ENCODE measurements around the gene TNPO3. TPM values are rescaled to one million over a fixed set of nuclear protein-coding genes. Genes with fewer than 3 reads are reported as not detected.
"Not testable (repeated sequence)": the region's sequence is repeated elsewhere in the genome, so short reads cannot be mapped to it uniquely, and the experiment has no call there.

The TNPO3 gene
- total RNA-seq, 2 experiments from 2014 or later, result 17.1 to 18.7 TPM

DNA sequence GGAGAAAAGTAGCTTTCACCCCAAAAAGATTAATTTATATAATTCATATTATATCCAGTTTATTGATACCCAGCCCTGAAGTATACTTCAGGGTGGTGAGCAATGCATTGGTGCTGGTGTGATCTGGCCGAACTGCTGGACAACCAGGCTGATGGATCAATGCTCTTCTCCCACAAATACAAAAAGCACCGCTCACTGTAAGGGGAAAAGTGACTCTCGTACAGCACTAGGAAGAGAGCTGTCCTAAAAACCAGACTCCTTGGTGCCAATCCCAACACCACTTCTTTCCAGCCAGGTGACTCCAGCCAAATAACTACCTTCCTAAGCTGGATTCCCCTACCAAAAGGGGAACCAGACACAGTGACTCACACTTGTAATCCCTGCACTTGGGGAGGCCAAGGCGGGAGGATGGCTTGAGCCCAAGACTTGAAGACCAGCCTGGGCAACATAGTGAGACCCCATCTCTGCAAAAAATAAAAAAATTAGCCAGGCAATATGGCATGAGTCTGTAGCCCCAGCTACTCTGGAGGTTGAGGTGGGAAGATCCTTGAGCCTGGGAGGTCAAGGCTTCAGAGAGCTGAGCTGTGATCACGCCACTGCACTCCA lies 13.1 kb upstream of the TNPO3 start:
- Histone ChIP-seq H3K36me3 (ENCODE audit: insufficient read depth, low read length) (no peaks in the 10 kb centered on the region), H3K4me3 (ENCODE audit: low read length) (no peak overlapping the region), H3K9me3 (ENCODE audit: control insufficient read depth in 1 of 2, insufficient read depth in 1 of 2, low read length in 2 of 2) (no peaks in the 10 kb centered on the region), H3K27ac (ENCODE audit: low read depth in 1 of 2, low read length in 2 of 2) (no peak overlapping the region), H3K4me1 (ENCODE audit: insufficient read depth, low read length) (peaks cover 2% of the 10 kb centered on the region), H3K27me3 (ENCODE audit: control insufficient read depth in 1 of 2, insufficient read depth in 2 of 2, low read length in 2 of 2) (peaks cover 0 to 5% of the 10 kb centered on the region in 2 experiments)
- ATAC-seq (ENCODE audit: poor library complexity) (no peak), DNase-seq (no peak)
- POLR2A ChIA-PET, result no interaction called here
- Mint-ChIP-seq H3K4me1 (ENCODE audit: low read depth) (no peaks in the 10 kb centered on the region), H3K27me3 (peaks cover 9% of the 10 kb centered on the region), H3K27ac (no peak overlapping the region), H3K9me3 (no peaks in the 10 kb centered on the region), H3K36me3 (ENCODE audit: low read depth) (no peaks in the 10 kb centered on the region), H3K4me3 (no peak overlapping the region)
- TF ChIP-seq, protein P1, sequence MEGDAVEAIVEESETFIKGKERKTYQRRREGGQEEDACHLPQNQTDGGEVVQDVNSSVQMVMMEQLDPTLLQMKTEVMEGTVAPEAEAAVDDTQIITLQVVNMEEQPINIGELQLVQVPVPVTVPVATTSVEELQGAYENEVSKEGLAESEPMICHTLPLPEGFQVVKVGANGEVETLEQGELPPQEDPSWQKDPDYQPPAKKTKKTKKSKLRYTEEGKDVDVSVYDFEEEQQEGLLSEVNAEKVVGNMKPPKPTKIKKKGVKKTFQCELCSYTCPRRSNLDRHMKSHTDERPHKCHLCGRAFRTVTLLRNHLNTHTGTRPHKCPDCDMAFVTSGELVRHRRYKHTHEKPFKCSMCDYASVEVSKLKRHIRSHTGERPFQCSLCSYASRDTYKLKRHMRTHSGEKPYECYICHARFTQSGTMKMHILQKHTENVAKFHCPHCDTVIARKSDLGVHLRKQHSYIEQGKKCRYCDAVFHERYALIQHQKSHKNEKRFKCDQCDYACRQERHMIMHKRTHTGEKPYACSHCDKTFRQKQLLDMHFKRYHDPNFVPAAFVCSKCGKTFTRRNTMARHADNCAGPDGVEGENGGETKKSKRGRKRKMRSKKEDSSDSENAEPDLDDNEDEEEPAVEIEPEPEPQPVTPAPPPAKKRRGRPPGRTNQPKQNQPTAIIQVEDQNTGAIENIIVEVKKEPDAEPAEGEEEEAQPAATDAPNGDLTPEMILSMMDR (IDR thresholded peaks at IDR 0.05), result no peak
- intact Hi-C loops (cut with DNase I, micrococcal nuclease), result no loop called here
- CTCF ChIA-PET, result no interaction called here

DNA sequence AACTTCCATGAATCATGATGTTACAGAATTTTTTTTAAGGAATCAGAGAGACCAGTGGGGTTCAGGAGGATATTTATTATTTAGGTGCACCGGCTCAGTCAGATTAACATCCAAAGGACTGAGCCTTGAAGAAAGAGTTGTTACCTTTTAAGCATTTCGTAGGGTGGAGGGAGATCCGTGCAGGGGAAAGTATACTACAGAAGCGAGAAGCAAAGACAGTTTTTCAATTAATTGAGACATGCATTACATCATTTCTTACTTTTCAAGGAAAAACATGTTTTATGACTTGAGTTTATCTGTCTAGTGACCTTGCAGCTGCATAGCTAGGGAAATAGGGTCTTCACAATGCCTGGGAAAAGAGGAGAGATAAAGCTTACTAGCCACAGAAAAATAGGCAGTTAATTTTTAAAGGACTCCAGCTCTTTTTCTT lies 12.2 kb upstream of the TNPO3 start:
- H3K4me3 Mint-ChIP-seq; H3K27me3 ChIP-seq (ENCODE audit: control insufficient read depth in 1 of 2, insufficient read depth in 2 of 2, low read length in 2 of 2); H3K9me3 ChIP-seq (ENCODE audit: control insufficient read depth in 1 of 2, insufficient read depth in 1 of 2, low read length in 2 of 2); H3K27ac ChIP-seq (ENCODE audit: low read depth in 1 of 2, low read length in 2 of 2); H3K27me3 Mint-ChIP-seq; H3K4me1 Mint-ChIP-seq (ENCODE audit: low read depth); CTCF ChIA-PET; H3K36me3 Mint-ChIP-seq (ENCODE audit: low read depth); ATAC-seq (ENCODE audit: poor library complexity); H3K27ac Mint-ChIP-seq; H3K4me3 ChIP-seq (ENCODE audit: low read length); POLR2A ChIA-PET; DNase-seq; intact Hi-C loops (cut with DNase I, micrococcal nuclease); H3K4me1 ChIP-seq (ENCODE audit: insufficient read depth, low read length); H3K36me3 ChIP-seq (ENCODE audit: insufficient read depth, low read length); H3K9me3 Mint-ChIP-seq: not testable (repeated sequence)

DNA sequence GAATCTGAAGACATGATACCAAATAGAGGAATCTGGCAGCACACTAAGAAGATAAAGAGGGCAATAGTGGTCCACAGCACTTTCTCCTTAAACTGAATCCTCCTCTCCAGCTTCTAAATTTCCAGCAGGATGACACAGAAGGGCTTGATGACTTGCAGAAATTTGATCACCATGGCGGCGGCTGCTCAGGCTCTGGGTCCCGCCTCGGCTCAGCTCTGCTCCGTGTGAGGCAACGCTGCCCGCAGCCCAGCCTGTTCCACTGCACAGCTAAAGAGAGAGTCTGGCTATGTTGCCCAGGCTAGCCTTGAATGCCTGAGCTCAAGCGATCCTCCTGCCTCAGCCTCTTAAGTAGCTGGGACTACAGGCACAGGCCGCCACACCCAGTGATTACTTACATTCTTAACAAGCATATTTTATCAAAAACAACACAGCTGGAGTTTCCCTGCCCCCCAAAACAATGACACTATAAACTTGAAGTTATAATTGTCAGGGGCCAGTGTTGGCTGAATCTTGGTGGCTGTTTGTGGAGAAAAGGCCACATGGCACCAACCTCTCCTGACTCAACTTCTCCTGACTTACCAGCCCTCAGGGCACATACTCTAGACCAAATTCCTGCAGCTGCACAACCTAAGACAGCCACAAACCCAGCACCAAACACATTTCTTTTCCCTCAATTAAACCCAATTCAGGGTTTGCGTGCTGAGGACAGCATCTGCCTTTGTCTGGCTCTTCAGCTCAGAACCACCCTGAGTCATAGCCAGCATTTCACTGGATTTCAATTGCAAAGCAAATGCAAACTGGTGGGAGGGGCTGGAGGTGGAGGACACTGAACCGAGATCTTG lies 11.6 kb upstream of the TNPO3 start:
- H3K4me3 ChIP-seq (ENCODE audit: low read length), result no peak overlapping the region
- TF ChIP-seq, protein P1 (IDR thresholded peaks at IDR 0.05), result no peak
- H3K36me3 Mint-ChIP-seq (ENCODE audit: low read depth), result no peaks in the 10 kb centered on the region
- H3K27me3 ChIP-seq (ENCODE audit: control insufficient read depth in 1 of 2, insufficient read depth in 2 of 2, low read length in 2 of 2), result peaks cover 0 to 5% of the 10 kb centered on the region in 2 experiments
- no peaks in the 10 kb centered on the region for H3K4me1 ChIP-seq (ENCODE audit: insufficient read depth, low read length)
- CTCF ChIA-PET, result interaction anchor here (1.0 kb wide), 1 partner anchor 13 kb away, joined by 3 read pairs; no protein-coding TSS in a partner anchor
- ATAC-seq (ENCODE audit: poor library complexity) (no peak), DNase-seq (no peak)
- no peaks in the 10 kb centered on the region for H3K9me3 Mint-ChIP-seq
- H3K27ac Mint-ChIP-seq, result no peak overlapping the region
- no peak overlapping the region for H3K4me3 Mint-ChIP-seq
- no peaks in the 10 kb centered on the region for H3K4me1 Mint-ChIP-seq (ENCODE audit: low read depth)
- intact Hi-C loops (cut with DNase I, micrococcal nuclease), result no loop called here
- POLR2A ChIA-PET, result interaction anchor here (0.5 kb wide), 1 partner anchor 13 kb away, joined by 3 read pairs; no protein-coding TSS in a partner anchor
- no peaks in the 10 kb centered on the region for H3K36me3 ChIP-seq (ENCODE audit: insufficient read depth, low read length)
- H3K27ac ChIP-seq (ENCODE audit: low read depth in 1 of 2, low read length in 2 of 2), result no peak overlapping the region
- H3K9me3 ChIP-seq (ENCODE audit: control insufficient read depth in 1 of 2, insufficient read depth in 1 of 2, low read length in 2 of 2), result peaks cover 6 to 7% of the 10 kb centered on the region in 2 experiments
- H3K27me3 Mint-ChIP-seq, result peaks cover 4% of the 10 kb centered on the region

All from CD4-positive, alpha-beta T cell (primary cell).